GM20431 (cell line): ENCODE data around the gene MRTFB.
"Not testable (repeated sequence)": the region's sequence is repeated elsewhere in the genome, so short reads cannot be mapped to it uniquely, and the experiment has no call there.

Experiments
- in situ Hi-C: fragments of 300-500 bp; cut with MseI, MboI; formaldehyde crosslinking; loops from one replicate; pipeline ENCODE4 v1.15.0; 2020; ENCODE audit warnings: low sequenced_read_pairs; ENCODE audit not compliant: unreplicated experiment

The MRTFB gene

DNA sequence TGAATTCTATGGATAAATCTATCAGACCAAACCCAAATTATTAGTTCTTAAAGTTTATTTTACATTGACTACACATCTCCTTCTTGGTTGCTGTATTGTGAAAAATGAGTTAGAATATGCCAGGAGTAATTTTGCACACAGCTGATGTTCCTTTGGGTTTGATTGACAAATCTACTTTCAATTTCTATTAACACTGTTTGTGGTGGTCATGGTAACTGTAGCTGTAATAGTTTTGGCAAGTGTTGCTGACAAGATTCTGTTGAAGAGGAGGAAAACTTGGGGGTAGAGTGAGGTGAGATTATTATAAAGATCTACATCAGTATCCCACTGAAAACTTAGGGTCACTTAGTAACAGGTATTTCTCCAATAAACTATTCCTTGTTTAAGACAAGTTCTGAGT is 30.3 kb downstream of the MRTFB start:
- in situ Hi-C loops: no loop called here

DNA sequence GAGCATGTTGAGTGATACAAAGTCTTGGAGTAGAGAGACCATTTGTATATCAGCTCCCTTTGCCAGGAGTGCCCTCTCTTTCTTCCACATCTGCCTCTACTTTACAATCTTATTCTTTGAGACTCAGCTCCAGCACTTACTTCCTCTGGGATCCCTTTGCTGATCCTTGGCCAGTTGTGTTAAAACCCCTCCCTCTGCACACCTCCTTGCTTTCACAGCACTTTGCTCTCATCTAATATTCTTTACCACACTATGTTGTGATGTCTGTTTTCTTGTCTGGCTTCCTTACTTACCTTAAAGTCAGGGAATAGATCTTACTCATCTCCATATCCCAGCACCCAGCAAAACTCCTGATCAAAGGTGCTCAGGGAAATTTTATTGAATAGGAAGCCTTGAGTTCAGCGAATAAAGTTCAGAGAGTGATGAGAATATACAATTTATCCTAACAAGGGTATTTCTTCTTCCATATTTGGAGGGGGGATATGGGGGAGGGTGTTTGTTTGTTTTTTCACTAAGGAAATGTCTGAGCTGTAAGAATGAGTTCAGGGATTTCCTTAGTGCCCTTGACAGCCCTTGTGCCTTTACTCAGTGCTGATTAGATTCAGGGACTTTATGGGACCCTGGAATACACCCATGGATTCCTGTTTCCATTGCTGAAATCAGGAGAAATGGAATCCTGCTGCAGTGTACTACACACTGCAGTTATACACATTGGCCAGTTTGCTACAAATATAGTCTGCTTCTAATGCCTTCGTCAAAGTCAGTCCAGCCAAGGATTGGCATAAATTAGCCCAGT is 32.0 kb downstream of the MRTFB start:
- in situ Hi-C loops: no loop called here

DNA sequence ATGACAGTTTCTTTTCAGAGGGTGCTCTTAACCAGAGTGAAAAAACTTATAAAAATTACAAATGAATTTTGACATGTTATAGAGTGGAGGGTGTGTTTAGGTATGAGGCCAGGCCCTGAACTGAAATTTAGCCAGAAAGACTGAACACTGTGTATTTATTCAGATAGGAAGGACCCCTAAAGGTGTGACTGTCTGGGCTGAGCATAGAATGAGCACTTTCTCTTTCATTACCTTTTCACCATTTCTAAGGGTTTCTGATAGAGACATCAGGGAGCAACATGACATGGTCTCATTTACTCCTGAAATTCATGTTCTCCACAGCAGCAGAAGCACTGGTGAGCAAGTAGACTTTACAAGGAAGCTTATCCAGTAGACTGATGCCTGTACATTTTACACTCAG is 32.9 kb downstream of the MRTFB start:
- in situ Hi-C loops: no loop called here

DNA sequence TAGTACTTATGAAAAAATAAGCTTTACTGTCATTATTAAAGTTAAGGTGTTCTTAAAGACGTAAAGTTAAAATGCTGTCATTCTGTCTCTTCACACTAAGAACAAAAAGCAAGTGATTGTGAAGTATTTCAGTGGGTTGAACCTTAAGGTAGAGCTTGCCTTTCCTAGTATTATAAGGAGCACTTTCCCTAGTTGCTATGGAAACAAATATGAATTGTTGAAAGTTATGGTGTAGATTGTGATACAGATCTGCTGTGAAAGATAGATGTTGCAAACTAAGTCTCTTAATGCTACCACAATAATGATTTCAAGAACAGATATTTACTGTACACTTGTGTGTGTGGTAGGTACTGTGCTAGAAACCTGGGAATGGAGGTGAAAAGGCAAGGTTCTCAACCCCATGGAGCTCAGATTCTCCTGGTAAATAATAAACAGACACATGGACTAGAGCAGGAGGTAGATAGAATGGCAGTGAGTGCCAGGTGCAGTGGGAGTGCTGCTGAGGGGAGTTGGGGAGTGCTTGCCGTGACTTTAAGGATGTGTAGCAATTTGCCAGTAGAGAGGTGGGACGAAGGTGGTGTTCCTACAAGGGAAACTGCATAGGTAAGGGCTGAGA is 34.7 kb downstream of the MRTFB start:
- in situ Hi-C loops: no loop called here

DNA sequence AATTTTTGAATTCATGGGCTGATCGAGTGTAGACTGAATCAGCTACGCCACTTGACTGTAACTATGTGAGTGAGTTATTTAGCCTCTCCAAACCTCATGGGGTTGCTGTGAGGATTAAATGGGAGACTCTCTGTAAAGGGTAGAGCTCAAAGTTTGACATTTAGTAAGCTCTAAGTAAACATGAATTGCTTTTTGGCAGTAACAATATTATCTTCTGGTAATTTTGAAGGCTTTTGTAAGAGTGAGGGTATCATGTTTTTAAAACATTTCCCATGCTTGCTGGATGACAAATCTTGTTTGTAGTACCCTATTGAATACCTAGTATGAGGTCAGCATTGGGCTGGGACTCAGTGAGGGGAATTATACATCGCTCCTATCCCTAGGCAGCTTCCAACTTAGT is 35.3 kb downstream of the MRTFB start:
- in situ Hi-C loops: no loop called here

DNA sequence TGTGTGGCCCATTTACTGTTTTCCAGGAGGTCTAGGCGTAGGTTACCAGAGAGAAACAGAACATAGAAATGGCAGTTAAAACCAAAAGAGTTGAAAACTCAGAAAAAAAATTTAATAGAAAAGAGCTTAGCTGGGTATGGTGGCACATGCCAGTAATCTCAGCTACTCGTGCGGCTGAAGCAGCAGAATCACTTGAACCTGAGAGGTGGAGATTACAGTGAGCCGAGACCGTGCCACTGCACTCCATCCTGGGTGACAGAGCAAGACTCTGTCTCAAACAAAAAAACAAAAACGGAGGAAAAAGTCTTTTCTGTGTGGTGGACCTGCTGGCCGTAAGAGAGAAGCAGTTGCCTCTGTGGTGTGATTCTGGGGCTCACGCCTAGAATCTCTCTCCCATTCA is 35.8 kb downstream of the MRTFB start:
- in situ Hi-C loops: no loop called here

DNA sequence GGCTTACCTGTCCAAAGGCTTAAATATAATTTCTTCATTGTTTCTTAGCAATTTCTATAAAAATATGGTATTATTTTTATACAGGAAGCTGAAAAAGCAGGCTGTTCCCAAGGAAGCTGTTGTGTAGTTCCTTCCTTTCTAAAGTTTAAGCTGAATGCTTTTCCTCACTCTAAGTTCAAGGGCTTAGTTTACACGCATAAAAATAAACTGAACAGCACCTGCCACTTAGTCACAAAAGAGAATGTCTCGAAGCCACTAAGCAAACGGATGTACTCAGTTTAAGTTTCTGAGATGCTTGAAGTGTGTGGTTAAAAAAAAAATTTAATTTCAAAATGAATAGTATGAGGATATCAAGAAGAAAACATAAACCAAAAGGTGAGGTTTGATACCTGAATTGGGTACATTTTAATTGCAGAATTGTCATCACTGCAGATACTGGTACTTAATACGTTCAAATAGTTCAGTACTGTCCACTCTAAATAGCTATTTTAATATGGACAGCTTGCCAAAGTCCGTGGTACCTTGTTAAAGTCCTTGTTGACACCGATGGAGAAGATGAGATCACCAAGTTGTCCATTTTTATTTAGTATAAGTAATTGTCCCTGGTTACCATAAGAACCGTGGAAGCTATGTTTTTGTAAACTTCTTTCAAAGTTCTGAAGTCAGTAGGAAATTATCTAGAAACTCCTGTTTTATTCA is 38.1 kb downstream of the MRTFB start:
- in situ Hi-C loops: no loop called here

DNA sequence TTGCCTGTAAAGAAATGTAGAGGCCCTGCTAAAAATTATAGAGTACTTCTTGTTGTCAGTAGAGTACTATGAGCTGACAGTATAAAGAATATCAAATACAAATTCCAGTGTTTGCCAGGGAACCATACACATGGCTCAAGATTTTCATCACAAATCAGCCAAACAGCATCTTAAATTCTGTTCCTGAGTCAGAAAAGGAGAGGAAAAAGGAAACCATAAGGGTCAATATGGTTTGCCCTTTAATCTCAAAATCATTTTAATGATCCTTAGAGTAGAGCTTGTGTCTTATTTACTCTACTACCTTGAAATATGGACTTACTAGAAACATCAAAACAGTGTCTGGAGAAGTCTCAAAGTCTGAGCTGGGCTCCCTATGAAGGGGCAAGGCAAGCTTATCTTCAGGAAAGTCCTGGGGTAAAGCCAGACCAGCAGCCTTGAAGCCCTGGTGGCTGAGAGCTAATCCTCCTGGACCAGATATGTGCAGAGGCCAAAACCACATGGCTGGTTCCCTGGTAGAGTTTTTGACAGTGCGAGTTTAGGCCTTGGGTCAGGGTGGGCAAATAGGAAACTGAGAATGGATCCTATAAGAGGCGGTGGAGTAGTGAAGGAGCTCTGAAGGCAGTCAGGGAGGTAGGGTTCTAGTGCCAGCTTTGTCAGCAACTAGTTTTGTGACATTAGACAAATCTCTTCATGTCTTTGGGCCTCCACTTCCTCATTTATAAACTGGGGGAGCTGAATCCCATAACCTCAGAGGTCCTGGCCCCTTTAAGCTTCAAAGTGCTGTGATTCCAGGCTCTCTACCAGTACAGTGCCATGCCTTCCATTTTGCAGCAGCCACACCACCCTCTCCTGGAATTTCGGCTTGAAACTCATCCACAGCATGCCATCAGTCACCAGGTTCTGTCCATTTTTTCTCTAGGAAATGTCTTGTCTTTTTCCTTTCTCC is 38.9 kb downstream of the MRTFB start:
- in situ Hi-C loops: no loop called here

DNA sequence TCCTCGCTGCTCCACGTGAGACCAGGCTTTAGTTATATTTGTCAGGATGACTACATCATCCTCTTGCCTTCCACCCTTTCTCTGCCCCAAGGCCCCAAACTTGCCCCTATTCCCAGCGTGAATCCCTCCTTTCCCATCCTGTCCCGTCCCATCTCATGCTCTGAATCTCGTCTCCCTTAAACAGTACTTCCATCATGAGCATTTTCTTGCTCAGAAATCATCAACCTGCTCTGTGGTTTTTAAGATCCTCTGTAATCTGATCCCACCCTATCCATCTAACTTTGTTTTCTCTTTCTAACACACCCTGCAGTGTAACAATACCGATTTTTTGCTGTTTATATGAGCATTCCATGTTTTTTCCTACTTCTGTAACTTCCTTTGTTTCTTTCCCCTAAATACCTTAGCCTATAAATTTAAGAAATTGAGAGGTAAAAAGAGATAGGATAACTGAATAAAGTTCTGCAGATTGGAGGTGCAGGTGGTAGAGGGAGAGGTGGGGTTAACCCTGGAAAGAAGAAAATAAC is 39.7 kb downstream of the MRTFB start:
- in situ Hi-C loops: no loop called here

DNA sequence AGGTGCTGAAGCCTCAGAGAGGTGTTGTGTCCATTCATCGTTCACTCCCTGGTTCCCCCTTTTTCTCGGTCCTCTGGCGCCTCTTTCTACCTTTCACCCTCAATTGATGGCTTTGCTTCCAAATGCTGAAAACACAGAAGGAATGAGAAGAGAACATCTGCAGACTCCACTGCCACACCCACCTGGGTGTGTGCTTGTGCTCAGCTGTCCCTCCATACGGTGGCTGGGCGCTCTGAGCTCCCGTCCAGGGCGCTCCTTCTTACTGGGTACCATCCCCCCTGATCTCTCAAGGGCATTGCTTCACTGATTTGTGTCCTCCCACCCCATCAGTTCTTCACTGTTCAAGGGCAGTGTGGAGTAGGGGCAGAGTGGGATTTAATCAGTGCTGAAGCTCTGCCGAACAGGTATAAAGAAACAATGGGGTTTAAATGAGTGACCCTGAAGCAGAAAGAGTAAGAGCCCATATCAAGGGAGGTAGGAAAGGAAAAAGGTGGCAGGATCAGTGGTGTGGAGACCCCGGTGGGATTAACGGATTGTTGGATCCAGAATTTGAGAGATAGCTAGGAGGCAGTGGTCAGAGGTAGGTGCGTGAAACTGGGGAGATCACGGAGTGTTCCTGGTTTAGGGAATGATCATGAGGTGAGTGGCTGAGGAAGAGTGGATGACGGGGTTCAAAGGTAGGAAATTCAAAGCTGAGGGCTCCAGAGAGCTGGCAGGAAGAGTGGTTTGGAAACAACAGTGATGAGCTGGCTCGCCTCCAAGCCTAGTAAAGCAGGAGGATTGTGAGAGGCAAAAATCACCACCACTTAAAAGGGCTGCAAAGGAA is 40.8 kb downstream of the MRTFB start:
- in situ Hi-C loops: no loop called here

DNA sequence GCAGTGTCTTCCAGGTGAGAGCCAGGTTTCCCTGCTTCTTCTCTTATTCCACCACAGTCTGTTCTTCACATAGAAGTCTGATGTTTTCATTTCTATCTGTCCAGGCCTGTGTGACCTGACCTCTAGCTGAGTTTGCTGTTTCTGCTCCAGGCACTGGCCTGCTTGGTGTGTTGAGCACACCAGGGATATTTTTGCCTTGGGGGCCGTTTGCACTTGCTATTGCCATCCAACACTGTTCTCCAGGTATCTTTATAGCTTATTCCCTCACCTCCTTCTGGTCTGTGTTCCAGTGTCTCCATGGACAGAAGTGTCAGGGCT is 41.4 kb downstream of the MRTFB start:
- in situ Hi-C loops: no loop called here

DNA sequence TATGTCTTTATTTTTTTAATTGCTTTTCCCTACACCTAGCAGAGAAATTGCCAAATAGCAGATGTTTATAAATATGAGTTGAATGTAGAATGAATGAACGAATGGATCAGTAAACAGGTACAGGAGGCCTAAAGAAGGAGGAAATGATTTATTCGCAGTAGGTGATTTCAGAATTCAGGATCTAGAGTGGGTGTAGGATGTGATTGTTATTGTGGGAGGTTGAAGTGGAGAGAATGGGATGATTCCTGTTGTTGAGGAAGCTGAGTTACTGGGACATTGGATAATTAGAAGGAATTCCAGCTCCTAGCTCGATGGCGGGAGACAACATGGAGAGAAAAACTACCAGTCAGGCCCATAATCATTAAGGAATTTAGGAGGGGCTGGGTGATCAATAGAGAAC is 42.2 kb downstream of the MRTFB start:
- in situ Hi-C loops: no loop called here

DNA sequence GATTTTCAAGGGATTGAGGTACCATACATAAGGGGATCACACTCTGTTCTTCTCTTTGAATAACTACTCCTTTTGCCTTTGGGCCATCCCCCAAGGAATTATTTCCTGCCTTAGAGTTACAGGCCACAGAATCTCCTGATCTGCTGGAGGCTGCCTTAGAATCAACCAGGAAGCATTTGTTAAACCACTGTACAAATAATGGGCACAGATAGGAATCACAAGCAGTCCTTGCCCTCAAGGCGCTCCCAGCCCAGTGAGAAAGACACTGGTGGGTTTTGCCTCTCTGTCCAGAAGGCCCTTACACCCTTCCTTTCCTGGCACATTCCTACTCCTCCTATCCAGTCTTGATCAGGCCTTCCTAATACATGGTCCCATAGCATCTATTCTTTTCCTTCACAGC is 45.9 kb downstream of the MRTFB start:
- in situ Hi-C loops: no loop called here

DNA sequence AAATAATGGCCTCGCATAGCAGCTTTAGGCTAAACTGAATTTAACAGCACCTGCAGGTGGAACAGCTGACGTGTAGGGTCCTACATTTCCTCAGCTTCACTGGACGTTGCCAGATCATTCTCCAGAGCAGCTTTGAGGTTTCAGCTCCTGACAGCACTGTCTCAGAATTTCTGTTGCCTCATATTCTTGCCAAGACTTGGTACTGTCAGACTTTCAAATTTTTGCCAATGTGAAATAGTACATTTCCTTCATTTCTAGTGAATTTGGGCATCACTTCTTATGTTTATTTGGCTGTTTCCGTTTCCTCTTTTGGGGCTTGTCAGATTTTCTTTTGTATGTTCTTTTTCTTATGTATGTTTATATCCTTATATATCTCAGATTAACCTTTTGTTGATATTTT is 48.7 kb downstream of the MRTFB start:
- in situ Hi-C loops: no loop called here

DNA sequence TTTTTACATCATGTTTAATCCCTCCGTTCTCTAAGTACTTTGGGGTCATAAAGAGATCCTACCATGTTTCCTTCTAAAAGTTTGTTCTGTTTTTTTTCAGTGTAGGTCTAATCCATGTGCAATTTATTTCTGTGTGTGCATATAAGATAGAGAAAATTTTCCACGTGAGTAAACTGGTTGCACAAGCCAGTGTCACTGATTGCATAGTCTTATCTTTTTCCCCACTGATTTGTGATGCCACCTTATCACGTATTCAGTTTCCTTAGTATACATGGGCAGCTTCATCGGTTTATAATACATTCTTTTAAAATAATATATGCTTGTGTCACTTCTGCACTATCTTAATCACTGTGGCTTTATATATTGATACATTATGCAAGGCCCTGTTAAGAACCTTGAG is 49.2 kb downstream of the MRTFB start:
- in situ Hi-C loops: no loop called here

DNA sequence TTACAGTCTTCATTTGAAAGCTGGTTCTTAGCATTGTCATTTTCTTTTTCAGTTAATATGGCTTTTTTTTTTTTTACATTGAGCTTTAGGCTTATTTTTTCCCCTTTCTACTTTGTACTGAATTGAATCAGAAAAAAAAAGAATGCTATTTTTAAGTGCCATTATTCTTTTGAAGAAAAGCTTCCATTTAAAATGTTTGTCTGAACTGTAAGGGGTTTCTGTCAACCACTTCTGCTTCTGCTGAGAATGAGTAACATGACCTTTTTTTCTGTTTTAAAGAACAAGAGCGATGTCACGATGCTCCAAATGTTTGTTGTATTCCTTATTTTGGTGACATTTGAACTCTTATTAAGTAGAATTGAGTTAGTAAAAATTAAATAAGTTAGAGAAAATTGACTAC is 50.0 kb downstream of the MRTFB start:
- in situ Hi-C loops: no loop called here

DNA sequence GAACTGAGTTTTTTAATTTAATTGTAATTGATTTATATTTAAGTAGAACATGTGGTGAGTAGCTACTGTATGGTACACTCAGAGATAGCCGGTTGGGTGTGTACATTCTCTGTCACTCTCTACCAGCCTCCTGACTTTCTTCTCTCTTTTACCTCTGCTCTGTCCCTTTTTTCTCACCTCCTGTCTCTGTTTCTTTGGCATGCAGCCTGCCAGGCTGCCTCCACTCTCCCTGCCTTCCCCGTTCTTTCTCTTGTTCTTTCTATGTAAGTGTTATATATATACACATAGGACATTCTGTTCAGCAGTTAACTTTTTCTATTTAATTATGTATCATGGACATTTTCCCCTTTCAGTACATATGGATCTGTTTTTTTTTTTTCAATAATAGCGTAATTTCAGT is 50.8 kb downstream of the MRTFB start:
- in situ Hi-C loops: no loop called here

DNA sequence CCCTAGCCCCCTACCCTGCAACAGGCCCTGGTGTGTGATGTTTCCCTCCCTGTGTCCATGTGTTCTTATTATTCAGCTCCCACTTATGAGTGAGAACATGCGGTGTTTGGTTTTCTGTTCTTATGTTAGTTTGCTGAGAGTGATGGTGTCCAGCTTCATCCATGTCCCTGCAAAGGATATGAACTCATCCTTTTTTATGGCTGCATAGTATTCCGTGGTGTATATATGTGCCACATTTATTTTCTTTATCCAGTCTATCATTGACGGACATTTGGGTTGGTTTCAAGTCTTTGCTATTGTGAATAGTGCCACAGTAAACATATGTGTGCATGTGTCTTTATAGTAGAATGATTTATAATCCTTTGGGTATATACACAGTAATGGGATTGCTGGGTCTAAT is 51.3 kb downstream of the MRTFB start:
- in situ Hi-C loops: not testable (repeated sequence)

DNA sequence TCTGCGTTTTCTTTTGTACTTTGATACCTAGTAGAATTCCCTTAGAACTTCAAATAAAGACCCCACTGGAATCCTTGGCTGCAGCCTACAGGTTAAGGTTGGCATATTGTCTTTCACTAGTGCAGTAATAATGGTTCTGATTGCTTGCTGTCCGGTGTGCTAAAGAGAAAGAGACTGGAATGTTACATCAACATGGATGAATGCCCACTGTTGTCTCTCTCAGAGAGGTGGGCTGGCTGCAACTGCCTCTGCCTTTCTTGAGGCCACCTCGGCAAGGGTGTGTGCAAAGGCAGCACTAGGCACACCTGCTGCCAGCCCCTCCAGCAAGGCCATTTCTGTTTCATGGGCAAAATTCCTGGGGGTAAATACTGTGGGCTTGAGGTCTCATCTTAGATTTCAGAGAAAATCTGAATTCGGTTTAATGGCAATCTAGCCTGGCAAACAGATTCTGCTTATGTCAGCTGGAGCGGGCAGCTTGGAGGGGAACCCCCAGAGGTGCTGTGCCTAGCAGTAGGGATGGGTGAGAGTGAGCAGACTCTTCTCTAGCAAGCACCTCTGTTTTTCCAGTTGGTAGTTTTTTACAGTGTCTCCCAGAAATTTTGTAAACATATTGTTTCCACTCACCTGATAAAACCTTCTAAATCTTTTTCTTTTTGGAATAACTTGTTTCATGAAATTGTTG is 54.0 kb downstream of the MRTFB start:
- in situ Hi-C loops: no loop called here
